GM18499 (cell line): ENCODE results near the gene GRB10.
"Not testable (repeated sequence)": the region's sequence is repeated elsewhere in the genome, so short reads cannot be mapped to it uniquely, and the experiment has no call there.

Experiments
- ATAC-seq: cut with Tn5 transposase; IDR thresholded peaks from one replicate; pipeline ENCODE4 v1.9.1; 2021; ENCODE audit warnings: moderate number of reproducible peaks; ENCODE audit not compliant: insufficient read depth, unreplicated experiment

GRB10 gene

GRCh38 chr7:50564640-50565558 is 217.8 kb downstream of the GRB10 start, which contains the start of gene DDC:
Gene DDC, minus strand, starts transcription at chr7:50565405. Its CDS starts 21,320 bp downstream, at chr7:50544085.
- no peak for ATAC-seq

GRCh38 chr7:50564171-50564570 is 218.5 kb downstream of the GRB10 start:
- ATAC-seq, result no peak

- no peak for ATAC-seq
Measured at GRCh38 chr7:50562136-50562535, 220.6 kb downstream of the GRB10 start.

- ATAC-seq, result no peak
Measured at GRCh38 chr7:50560865-50561351, 221.8 kb downstream of the GRB10 start.

- ATAC-seq, result no peak
Measured at GRCh38 chr7:50559881-50560280, 222.8 kb downstream of the GRB10 start.

GRCh38 chr7:50558294-50559053 is 224.2 kb downstream of the GRB10 start:
- ATAC-seq, result no peak

- ATAC-seq, result no peak
Measured at GRCh38 chr7:50557099-50557498, 225.6 kb downstream of the GRB10 start.

- ATAC-seq, result no peak
Measured at GRCh38 chr7:50556247-50556991, 226.3 kb downstream of the GRB10 start.

GRCh38 chr7:50555594-50556140 is 227.0 kb downstream of the GRB10 start:
- ATAC-seq, result no peak

- no peak for ATAC-seq
Measured at GRCh38 chr7:50554431-50555322, 228.0 kb downstream of the GRB10 start.

GRCh38 chr7:50553973-50554372 is 228.7 kb downstream of the GRB10 start:
- ATAC-seq, result no peak

GRCh38 chr7:50552921-50553320 is 229.8 kb downstream of the GRB10 start:
- no peak for ATAC-seq

GRCh38 chr7:50552139-50552538 is 230.6 kb downstream of the GRB10 start:
- ATAC-seq, result no peak

GRCh38 chr7:50545613-50546012 is 237.1 kb downstream of the GRB10 start:
- not testable (repeated sequence) for ATAC-seq

- no peak for ATAC-seq
Measured at GRCh38 chr7:50544992-50545391, 237.7 kb downstream of the GRB10 start.

- no peak for ATAC-seq
Measured at GRCh38 chr7:50543776-50544442, 238.8 kb downstream of the GRB10 start.

GRCh38 chr7:50542132-50542531 is 240.6 kb downstream of the GRB10 start:
- ATAC-seq, result no peak

- no peak for ATAC-seq
Measured at GRCh38 chr7:50540785-50541579, 241.7 kb downstream of the GRB10 start.
